Liver (tissue), 9 donors: ENCODE results near the gene STAT6. TPM values are rescaled to one million over a fixed set of nuclear protein-coding genes. Genes with fewer than 3 reads are reported as not detected.

Experiments
- DNase-seq: peaks from one replicate; pipeline ENCODE4 v3.0.0-alpha.2; 2017; ENCODE audit warnings: low spot score
- H3K27ac ChIP-seq, 2 donors: one replicate each; pipeline ENCODE4 v1.7.0; 2013; ENCODE audit warnings: inconsistent platforms in 2 of 2, low read length in 2 of 2, control low read depth in 1 of 2, low read depth in 1 of 2, mild to moderate bottlenecking in 1 of 2
- H3K27me3 ChIP-seq, 4 donors: one replicate each; pipeline versions ENCODE4 v1.6.1 to v1.7.0; 2013; ENCODE audit warnings: low read length in 3 of 4, inconsistent platforms in 1 of 4, mild to moderate bottlenecking in 1 of 4, moderate library complexity in 1 of 4; ENCODE audit not compliant: control insufficient read depth in 4 of 4, insufficient read depth in 4 of 4
- H3K36me3 ChIP-seq, 4 donors: one replicate each; pipeline versions ENCODE4 v1.6.1 to v1.7.0; 2013; ENCODE audit warnings: low read length in 3 of 4, mild to moderate bottlenecking in 3 of 4, low read depth in 1 of 4, moderate library complexity in 1 of 4; ENCODE audit not compliant: control insufficient read depth in 4 of 4, insufficient read depth in 3 of 4
- H3K4me1 ChIP-seq, 4 donors: one replicate each; pipeline versions ENCODE4 v1.6.1 to v1.7.0; 2013; ENCODE audit warnings: low read length in 3 of 4, mild to moderate bottlenecking in 3 of 4, moderate library complexity in 1 of 4; ENCODE audit not compliant: control insufficient read depth in 4 of 4, insufficient read depth in 4 of 4
- H3K4me3 ChIP-seq, 3 donors: one replicate each; pipeline versions ENCODE4 v1.6.1 to v1.7.0; 2013; ENCODE audit warnings: low read length in 3 of 3, control low read depth in 1 of 3, low read depth in 1 of 3, mild to moderate bottlenecking in 1 of 3
- H3K9ac ChIP-seq, 2 donors: one replicate each; pipeline ENCODE4 v1.7.0; 2013; ENCODE audit warnings: low read length in 2 of 2, mild to moderate bottlenecking in 2 of 2, moderate library complexity in 2 of 2, control low read depth in 1 of 2, low read depth in 1 of 2
- H3K9me3 ChIP-seq, 4 donors: one replicate each; pipeline versions ENCODE4 v1.6.1 to v1.7.0; 2013; ENCODE audit warnings: low read length in 3 of 4; ENCODE audit not compliant: control insufficient read depth in 4 of 4
- ATF3 ChIP-seq: IDR thresholded peaks from 2 replicates; pipeline ENCODE4 v1.6.1; 2016; ENCODE audit warnings: antibody characterized with exemption
- CTCF ChIP-seq: fragments of 150-350 bp; IDR thresholded peaks from 2 replicates; pipeline ENCODE4 v1.5.1; 2017; ENCODE audit warnings: improper control_type of control experiment, low read depth, low read length; ENCODE audit not compliant: missing input control
- EGR1 ChIP-seq, 2 donors: IDR thresholded peaks; 2 replicates each; pipeline ENCODE4 v1.6.1; 2016 to 2018; ENCODE audit warnings: antibody characterized with exemption in 2 of 2, low read depth in 2 of 2
- FOXA1 ChIP-seq: IDR thresholded peaks from 2 replicates; pipeline ENCODE4 v1.6.1; 2016; ENCODE audit warnings: antibody characterized with exemption
- FOXA2 ChIP-seq: IDR thresholded peaks from 2 replicates; pipeline ENCODE4 v1.6.1; 2016; ENCODE audit warnings: antibody characterized with exemption
- GABPA ChIP-seq, 2 donors: IDR thresholded peaks in 1 of 2; conservative IDR thresholded peaks in 1 of 2; 2 replicates each; pipeline ENCODE4 v1.6.1; 2016; ENCODE audit warnings: antibody characterized with exemption in 2 of 2, mild to moderate bottlenecking in 1 of 2, moderate library complexity in 1 of 2
- HNF4A ChIP-seq, 2 donors: conservative IDR thresholded peaks; 2 replicates each; pipeline ENCODE4 v1.6.1; 2016; ENCODE audit warnings: antibody characterized with exemption in 2 of 2, mild to moderate bottlenecking in 2 of 2
- HNF4G ChIP-seq: IDR thresholded peaks from 2 replicates; pipeline ENCODE4 v1.6.1; 2016; ENCODE audit warnings: antibody characterized with exemption
- JUND ChIP-seq, 2 donors: IDR thresholded peaks; 2 replicates each; pipeline ENCODE4 v1.6.1; 2016; ENCODE audit warnings: antibody characterized with exemption in 2 of 2
- MAX ChIP-seq: IDR thresholded peaks from 2 replicates; pipeline ENCODE4 v1.6.1; 2016; ENCODE audit warnings: antibody characterized with exemption
- RAD21 ChIP-seq, 2 donors: IDR thresholded peaks; 2 replicates each; pipeline ENCODE4 v1.6.1; 2016; ENCODE audit warnings: antibody characterized with exemption in 2 of 2, mild to moderate bottlenecking in 2 of 2
- REST ChIP-seq: IDR thresholded peaks from 2 replicates; pipeline ENCODE4 v1.6.1; 2016; ENCODE audit warnings: antibody characterized with exemption, mild to moderate bottlenecking
- RXRA ChIP-seq, 2 donors: IDR thresholded peaks; 2 replicates each; pipeline ENCODE4 v1.6.1; 2017 to 2018; ENCODE audit warnings: antibody characterized with exemption in 2 of 2, mild to moderate bottlenecking in 1 of 2
- SP1 ChIP-seq: IDR thresholded peaks from 2 replicates; pipeline ENCODE4 v1.6.1; 2018; ENCODE audit warnings: antibody characterized with exemption, mild to moderate bottlenecking
- ZBTB33 ChIP-seq: IDR thresholded peaks from 2 replicates; pipeline ENCODE4 v1.6.1; 2016; ENCODE audit warnings: antibody characterized with exemption
- whole genome bisulfite sequencing: extraction: QIAGEN DNeasy Blood & Tissue Kit; methylation state at CpG from one replicate; pipeline ENCODE4 v1.1.7; 2013; 5-methylcytosine and 5-hydroxymethylcytosine counted together
- polyA plus RNA-seq, 2 donors: library from polyadenylated mRNA; stranded (reverse) in 1 of 2; unstranded in 1 of 2; fragments of 200-250 nt in 1 of 2; fragments of >200 nt in 1 of 2; fragmentation: Nextera tagmentation in 1 of 2; extraction: Ambion mirVana in 1 of 2; gene quantifications; one replicate each; pipeline versions ENCODE4 v1.2.1 to v1.2.3, GENCODE V29; 2013 to 2015
- total RNA-seq, 2 donors: library from RNA; depleted of rRNA; stranded (reverse); fragments of >200 nt; gene quantifications; one replicate each; pipeline ENCODE4 v1.2.3, GENCODE V29; 2014
- donor health status: healthy.
- donor health status: healthy.
- donor health status: healthy.
- donor health status: healthy.
- donor health status: healthy.

Gene STAT6
- total and polyA plus RNA-seq, 4 donors: 27.4 to 57.4 (median 43.6) TPM

GRCh38 chr12:57085999-57086492 lies 25.1 kb downstream of the STAT6 start (continued):
- TF ChIP-seq GABPA (IDR thresholded peaks at IDR 0.05 in 1 of 2, conservative IDR thresholded peaks at IDR 0.05 in 1 of 2): no peak
- no peak for TF ChIP-seq RAD21 (IDR thresholded peaks at IDR 0.05)
- TF ChIP-seq ZBTB33: no peak
- TF ChIP-seq HNF4G: no peak

DNA sequence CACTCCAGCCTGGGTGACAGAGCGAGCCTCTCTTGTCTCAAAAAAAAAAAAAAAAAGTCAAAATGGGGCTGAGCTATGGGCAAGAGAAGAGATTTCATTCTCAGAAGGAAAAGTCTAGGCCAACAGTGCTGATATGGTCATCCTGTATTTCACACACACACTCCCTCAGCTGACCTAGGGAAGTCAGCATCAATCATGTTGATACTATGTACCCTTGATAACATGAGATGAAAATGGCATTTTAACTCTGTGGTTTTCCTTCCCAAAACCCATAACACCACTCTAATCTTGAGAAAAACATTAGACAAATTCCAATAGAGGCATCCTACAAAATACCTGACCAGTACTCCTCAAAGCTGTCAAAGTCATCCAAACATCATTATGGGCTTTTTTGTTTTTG lies 30.3 kb downstream of the STAT6 start:
- TF ChIP-seq CTCF: no peak
- TF ChIP-seq ATF3: no peak
- no peak for TF ChIP-seq FOXA2
- no peak for TF ChIP-seq RXRA (IDR thresholded peaks at IDR 0.05)
- TF ChIP-seq REST: no peak
- no peak for TF ChIP-seq HNF4G
- TF ChIP-seq EGR1 (IDR thresholded peaks at IDR 0.05; ENCODE audit: low read depth in 2 of 2): no peak
- TF ChIP-seq JUND (IDR thresholded peaks at IDR 0.05): no peak
- TF ChIP-seq SP1: no peak
- TF ChIP-seq MAX: no peak
- TF ChIP-seq FOXA1: no peak
- no peak for TF ChIP-seq ZBTB33
- no peak for TF ChIP-seq HNF4A (conservative IDR thresholded peaks at IDR 0.05)
- 97% methylated on average over 1 of the region's 1 CpG for WGBS
- no peak overlapping the region for H3K27ac ChIP-seq

More for the DNA sequence above, 30.3 kb downstream of the STAT6 start:
- Histone ChIP-seq H3K4me1 (peaks cover 2 to 18% (median 11%) of the 10 kb centered on the region in 4 donors), H3K36me3 (no peaks in the 10 kb centered on the region), H3K9ac (no peak overlapping the region), H3K27me3 (no peaks in the 10 kb centered on the region), H3K9me3 (no peaks in the 10 kb centered on the region), H3K4me3 (no peak overlapping the region)
- no peak for DNase-seq
